Suprapubic skin (tissue), 4 donors: ENCODE data around the gene MYL4.

Experiments used
- EP300 ChIP-seq: sonication (generic); formaldehyde crosslinking; IDR thresholded peaks from one replicate; pipeline ENCODE4 v1.6.1; 2017; ENCODE audit warnings: antibody characterized with exemption
- POLR2A ChIP-seq, 2 donors: fragments of 450-650 bp; IDR thresholded peaks; one replicate each; pipeline ENCODE4 v1.6.1; 2017; ENCODE audit warnings: antibody characterized with exemption in 2 of 2, mild to moderate bottlenecking in 2 of 2, moderate library complexity in 2 of 2
- POLR2AphosphoS5 ChIP-seq, 3 donors: sonication (generic); formaldehyde crosslinking; IDR thresholded peaks; one replicate each; pipeline ENCODE4 v1.6.1; 2017; ENCODE audit warnings: antibody characterized with exemption in 3 of 3
- TF ChIP-seq, protein P1 (sequence below), 2 donors: fragments of 200-600 bp in 1 of 2; fragments of 450-650 bp in 1 of 2; sonication (generic) in 1 of 2; IDR thresholded peaks; one replicate each; pipeline ENCODE4 v1.5.1; 2016 to 2019; ENCODE audit warnings: antibody characterized with exemption in 2 of 2, mild to moderate bottlenecking in 1 of 2, moderate library complexity in 1 of 2

GRCh38 chr17:47251421-47251940 is 42.3 kb downstream of the MYL4 start:
- TF ChIP-seq EP300 = no peak
- no peak for TF ChIP-seq POLR2A (IDR thresholded peaks at IDR 0.05)
- TF ChIP-seq, protein P1, sequence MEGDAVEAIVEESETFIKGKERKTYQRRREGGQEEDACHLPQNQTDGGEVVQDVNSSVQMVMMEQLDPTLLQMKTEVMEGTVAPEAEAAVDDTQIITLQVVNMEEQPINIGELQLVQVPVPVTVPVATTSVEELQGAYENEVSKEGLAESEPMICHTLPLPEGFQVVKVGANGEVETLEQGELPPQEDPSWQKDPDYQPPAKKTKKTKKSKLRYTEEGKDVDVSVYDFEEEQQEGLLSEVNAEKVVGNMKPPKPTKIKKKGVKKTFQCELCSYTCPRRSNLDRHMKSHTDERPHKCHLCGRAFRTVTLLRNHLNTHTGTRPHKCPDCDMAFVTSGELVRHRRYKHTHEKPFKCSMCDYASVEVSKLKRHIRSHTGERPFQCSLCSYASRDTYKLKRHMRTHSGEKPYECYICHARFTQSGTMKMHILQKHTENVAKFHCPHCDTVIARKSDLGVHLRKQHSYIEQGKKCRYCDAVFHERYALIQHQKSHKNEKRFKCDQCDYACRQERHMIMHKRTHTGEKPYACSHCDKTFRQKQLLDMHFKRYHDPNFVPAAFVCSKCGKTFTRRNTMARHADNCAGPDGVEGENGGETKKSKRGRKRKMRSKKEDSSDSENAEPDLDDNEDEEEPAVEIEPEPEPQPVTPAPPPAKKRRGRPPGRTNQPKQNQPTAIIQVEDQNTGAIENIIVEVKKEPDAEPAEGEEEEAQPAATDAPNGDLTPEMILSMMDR (IDR thresholded peaks at IDR 0.05) = no peak
- no peak for TF ChIP-seq POLR2AphosphoS5 (IDR thresholded peaks at IDR 0.05)
